Measurements from ENCODE around the gene DMD.

DNA sequence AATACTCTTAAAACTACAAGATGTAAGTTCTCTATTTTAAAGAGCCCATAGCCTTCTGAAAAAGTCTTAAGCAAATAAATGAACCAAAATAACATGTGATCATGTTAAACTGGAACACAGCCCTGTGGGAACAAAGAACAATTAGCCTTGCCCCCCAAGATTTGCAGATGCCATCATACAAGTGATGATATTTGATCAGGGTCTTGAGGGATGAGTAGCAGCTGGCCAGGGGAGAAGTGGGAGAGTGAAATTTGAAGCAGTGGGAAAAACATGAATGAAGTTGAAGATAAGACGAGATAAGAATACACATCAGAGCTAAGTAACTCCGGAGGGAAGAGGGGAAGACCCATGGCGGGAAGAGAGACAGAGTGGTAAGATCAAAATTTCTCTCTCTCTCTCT is 1689.4 kb downstream of the DMD start:
- TF ChIP-seq POLR2A (IDR thresholded peaks at IDR 0.05) (no peak), POLR2AphosphoS5 (IDR thresholded peaks at IDR 0.05) (no peak), EP300 (IDR thresholded peaks at IDR 0.05) (no peak)
- TF ChIP-seq, protein P1, sequence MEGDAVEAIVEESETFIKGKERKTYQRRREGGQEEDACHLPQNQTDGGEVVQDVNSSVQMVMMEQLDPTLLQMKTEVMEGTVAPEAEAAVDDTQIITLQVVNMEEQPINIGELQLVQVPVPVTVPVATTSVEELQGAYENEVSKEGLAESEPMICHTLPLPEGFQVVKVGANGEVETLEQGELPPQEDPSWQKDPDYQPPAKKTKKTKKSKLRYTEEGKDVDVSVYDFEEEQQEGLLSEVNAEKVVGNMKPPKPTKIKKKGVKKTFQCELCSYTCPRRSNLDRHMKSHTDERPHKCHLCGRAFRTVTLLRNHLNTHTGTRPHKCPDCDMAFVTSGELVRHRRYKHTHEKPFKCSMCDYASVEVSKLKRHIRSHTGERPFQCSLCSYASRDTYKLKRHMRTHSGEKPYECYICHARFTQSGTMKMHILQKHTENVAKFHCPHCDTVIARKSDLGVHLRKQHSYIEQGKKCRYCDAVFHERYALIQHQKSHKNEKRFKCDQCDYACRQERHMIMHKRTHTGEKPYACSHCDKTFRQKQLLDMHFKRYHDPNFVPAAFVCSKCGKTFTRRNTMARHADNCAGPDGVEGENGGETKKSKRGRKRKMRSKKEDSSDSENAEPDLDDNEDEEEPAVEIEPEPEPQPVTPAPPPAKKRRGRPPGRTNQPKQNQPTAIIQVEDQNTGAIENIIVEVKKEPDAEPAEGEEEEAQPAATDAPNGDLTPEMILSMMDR (IDR thresholded peaks at IDR 0.05), result no peak
